ENCODE data around the gene OSBPL2. TPM values are rescaled to one million over a fixed set of nuclear protein-coding genes. Genes with fewer than 3 reads are reported as not detected.

The OSBPL2 gene
- total and polyA plus RNA-seq, 4 donors = 9.9 to 19.7 (median 12.3) TPM

DNA sequence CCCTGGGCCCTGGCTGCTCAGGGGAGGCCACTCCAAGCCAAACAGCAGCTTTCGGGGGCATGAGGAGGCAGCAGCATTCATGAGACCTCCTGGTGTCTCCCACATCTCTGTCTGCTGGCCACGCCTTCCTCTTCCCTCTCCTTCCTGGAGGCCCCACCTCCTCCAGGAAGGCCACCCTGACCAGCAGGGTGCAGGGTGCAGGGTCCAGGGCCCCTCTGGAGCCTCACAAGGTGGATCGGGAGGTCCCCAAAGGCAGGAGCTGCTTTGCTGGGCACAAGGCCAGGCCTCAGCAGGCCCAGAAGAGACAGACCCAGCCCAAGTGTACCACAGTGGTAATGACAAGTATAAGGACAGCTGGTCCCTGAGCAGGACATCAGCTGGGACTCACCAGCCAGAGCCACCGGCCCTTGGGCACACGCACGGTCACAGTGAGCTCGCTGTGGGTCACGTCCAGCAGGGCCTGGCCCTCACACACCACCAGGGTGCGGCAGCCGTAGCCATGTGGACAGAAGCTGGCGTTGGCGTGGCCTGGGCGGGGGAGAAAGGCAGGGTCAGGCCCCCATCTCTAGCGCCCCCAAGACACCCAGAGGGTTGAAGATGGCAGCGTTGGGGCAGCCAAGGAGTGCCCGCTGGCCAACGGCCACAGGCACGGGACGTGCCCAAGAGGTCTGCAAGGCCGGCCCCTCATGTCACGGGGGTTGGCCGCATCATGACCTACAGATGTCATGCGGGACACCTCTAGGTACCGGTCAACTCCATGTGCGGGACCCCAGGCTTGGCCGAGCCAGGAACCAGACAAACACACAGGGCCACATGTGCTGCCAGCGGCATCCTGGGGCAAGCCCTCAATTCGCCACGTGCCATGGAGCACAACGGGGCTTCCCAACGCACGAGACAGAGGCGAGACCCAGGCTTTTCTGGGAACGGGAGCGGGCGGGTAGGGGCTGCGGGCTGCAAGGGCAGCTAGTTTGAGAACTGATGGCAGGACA, 91.4 kb downstream of the OSBPL2 start:
- H3K9me3 ChIP-seq (ENCODE audit: control insufficient read depth in 4 of 4, low read length in 3 of 4) = no peaks in the 10 kb centered on the region
- H3K27ac ChIP-seq (ENCODE audit: low read depth in 1 of 2, low read length in 2 of 2) = no peak overlapping the region
- DNase-seq (ENCODE audit: low spot score) = no peak
- H3K4me1 ChIP-seq (ENCODE audit: control insufficient read depth in 4 of 4, insufficient read depth in 4 of 4, low read length in 3 of 4) = peaks cover 0 to 1% (median under 1%) of the 10 kb centered on the region in 4 donors
- no peaks in the 10 kb centered on the region for H3K27me3 ChIP-seq (ENCODE audit: control insufficient read depth in 4 of 4, insufficient read depth in 4 of 4, low read length in 3 of 4)
- TF ChIP-seq ATF3 (IDR thresholded peaks at IDR 0.05) (no peak), FOXA1 (IDR thresholded peaks at IDR 0.05) (no peak), CTCF (IDR thresholded peaks at IDR 0.05; ENCODE audit: low read depth, low read length, missing input control) (no peak), HNF4A (conservative IDR thresholded peaks at IDR 0.05) (no peak), TAF1 (conservative IDR thresholded peaks at IDR 0.05) (no peak), EGR1 (IDR thresholded peaks at IDR 0.05; ENCODE audit: low read depth in 2 of 2) (no peak), RXRA (IDR thresholded peaks at IDR 0.05) (no peak), RAD21 (IDR thresholded peaks at IDR 0.05) (no peak), JUND (IDR thresholded peaks at IDR 0.05) (no peak), NR2F2 (IDR thresholded peaks at IDR 0.05) (no peak), HNF4G (IDR thresholded peaks at IDR 0.05) (no peak), YY1 (IDR thresholded peaks at IDR 0.05) (no peak), FOXA2 (IDR thresholded peaks at IDR 0.05) (no peak), GABPA (IDR thresholded peaks at IDR 0.05 in 1 of 2, conservative IDR thresholded peaks at IDR 0.05 in 1 of 2) (no peak)
- TF ChIP-seq, protein P1, sequence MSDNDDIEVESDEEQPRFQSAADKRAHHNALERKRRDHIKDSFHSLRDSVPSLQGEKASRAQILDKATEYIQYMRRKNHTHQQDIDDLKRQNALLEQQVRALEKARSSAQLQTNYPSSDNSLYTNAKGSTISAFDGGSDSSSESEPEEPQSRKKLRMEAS (IDR thresholded peaks at IDR 0.05) = no peak
- TF ChIP-seq, protein P2, sequence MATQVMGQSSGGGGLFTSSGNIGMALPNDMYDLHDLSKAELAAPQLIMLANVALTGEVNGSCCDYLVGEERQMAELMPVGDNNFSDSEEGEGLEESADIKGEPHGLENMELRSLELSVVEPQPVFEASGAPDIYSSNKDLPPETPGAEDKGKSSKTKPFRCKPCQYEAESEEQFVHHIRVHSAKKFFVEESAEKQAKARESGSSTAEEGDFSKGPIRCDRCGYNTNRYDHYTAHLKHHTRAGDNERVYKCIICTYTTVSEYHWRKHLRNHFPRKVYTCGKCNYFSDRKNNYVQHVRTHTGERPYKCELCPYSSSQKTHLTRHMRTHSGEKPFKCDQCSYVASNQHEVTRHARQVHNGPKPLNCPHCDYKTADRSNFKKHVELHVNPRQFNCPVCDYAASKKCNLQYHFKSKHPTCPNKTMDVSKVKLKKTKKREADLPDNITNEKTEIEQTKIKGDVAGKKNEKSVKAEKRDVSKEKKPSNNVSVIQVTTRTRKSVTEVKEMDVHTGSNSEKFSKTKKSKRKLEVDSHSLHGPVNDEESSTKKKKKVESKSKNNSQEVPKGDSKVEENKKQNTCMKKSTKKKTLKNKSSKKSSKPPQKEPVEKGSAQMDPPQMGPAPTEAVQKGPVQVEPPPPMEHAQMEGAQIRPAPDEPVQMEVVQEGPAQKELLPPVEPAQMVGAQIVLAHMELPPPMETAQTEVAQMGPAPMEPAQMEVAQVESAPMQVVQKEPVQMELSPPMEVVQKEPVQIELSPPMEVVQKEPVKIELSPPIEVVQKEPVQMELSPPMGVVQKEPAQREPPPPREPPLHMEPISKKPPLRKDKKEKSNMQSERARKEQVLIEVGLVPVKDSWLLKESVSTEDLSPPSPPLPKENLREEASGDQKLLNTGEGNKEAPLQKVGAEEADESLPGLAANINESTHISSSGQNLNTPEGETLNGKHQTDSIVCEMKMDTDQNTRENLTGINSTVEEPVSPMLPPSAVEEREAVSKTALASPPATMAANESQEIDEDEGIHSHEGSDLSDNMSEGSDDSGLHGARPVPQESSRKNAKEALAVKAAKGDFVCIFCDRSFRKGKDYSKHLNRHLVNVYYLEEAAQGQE (IDR thresholded peaks at IDR 0.05) = no peak
- TF ChIP-seq, protein P3, sequence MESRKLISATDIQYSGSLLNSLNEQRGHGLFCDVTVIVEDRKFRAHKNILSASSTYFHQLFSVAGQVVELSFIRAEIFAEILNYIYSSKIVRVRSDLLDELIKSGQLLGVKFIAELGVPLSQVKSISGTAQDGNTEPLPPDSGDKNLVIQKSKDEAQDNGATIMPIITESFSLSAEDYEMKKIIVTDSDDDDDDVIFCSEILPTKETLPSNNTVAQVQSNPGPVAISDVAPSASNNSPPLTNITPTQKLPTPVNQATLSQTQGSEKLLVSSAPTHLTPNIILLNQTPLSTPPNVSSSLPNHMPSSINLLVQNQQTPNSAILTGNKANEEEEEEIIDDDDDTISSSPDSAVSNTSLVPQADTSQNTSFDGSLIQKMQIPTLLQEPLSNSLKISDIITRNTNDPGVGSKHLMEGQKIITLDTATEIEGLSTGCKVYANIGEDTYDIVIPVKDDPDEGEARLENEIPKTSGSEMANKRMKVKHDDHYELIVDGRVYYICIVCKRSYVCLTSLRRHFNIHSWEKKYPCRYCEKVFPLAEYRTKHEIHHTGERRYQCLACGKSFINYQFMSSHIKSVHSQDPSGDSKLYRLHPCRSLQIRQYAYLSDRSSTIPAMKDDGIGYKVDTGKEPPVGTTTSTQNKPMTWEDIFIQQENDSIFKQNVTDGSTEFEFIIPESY (IDR thresholded peaks at IDR 0.05) = no peak
- no peak overlapping the region for H3K9ac ChIP-seq (ENCODE audit: low read depth in 1 of 2, low read length in 2 of 2)
- H3K4me3 ChIP-seq (ENCODE audit: low read depth in 1 of 3, low read length in 3 of 3) = no peak overlapping the region
- peaks cover 0 to 64% (median 15%) of the 10 kb centered on the region in 4 donors for H3K36me3 ChIP-seq (ENCODE audit: control insufficient read depth in 4 of 4, insufficient read depth in 3 of 4, low read depth in 1 of 4, low read length in 3 of 4)
- WGBS = 97% methylated on average over 37 of the region's 37 CpGs

Data from liver (tissue), 9 donors.